NCI-H2107 treated with DMSO at 0.1 percent for 48 hours (cell line): ENCODE results near the gene TIMM44.
"Not testable (repeated sequence)": the region's sequence is repeated elsewhere in the genome, so short reads cannot be mapped to it uniquely, and the experiment has no call there.

Source experiments
- DNase-seq: peaks from one replicate; lab custom pipeline; 2025; ENCODE audit not compliant: unreplicated experiment; lab: John Stamatoyannopoulos, UW

Gene TIMM44

DNA sequence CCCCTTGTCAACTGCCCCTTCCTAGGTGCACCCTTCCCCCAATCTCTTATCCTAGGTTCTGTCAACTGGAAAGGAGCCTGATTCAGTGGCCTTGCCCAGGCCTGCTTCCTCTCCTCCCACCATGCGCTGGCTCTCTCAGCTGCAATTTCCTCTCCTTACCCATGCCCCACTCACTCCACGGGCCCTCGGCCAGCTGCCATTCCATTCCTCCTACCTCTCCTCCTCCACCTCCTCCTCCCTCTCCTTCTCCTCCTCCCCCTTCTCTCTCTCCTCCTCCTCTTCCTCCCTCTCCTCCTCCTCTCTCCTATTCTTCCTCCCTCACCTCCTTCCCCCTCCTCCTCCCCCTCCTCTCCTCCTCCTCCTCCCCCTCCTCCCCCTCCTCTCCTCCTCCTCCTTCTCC is 9.6 kb upstream of the TIMM44 start:
- DNase-seq: no peak

DNA sequence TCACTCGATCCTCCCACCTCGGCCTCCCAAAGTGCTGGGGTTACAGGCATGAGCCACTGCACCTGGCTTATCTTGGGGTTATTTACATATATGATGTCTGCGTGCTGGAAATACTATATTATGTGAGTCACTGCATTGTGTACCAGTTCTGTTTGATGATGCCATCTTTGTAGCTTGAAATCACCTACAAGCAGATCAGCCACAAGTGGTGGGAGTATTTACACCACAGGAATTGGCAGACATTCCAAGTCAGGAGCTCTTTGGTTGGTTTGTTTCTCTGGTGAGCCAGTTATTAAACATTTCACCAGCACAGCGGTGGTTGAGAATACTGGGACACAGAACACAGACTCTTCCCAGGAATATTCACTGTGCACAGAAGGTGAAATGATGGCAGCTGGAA is 4.5 kb upstream of the TIMM44 start:
- no peak for DNase-seq

- peak; percentile 80 for DNase-seq
These were observed 803 bp upstream of the TIMM44 start for GRCh38 chr19:7944177-7944761.

DNA sequence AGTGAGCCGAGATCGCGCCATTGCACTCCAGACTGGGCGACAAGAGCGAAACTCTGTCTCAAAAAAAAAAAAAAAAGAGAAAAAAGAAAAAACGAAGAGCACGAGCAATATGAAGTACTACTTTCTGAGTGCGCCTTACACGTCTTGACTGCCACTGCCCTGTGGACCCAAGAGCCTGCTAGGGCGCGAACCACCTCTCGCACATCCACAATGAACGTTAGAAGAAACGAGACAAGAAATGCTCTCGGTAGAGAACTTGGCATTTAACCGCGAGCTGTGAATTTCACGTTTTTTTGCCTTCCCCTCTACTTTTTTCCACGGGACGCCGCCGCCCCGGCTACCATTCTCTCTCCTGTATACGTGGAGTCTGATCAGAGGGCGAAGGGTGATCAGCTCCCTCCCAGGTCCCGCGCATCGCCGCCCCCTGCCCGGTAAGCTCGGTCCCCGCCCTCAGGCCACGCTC is 454 bp downstream of the TIMM44 start:
- no peak for DNase-seq

GRCh38 chr19:7941895-7942596 is 1.4 kb downstream of the TIMM44 start:
- no peak for DNase-seq

- no peak for DNase-seq
These were observed 2.6 kb downstream of the TIMM44 start for GRCh38 chr19:7940841-7941240.

GRCh38 chr19:7934766-7935165 is 8.7 kb downstream of the TIMM44 start:
- no peak for DNase-seq

DNA sequence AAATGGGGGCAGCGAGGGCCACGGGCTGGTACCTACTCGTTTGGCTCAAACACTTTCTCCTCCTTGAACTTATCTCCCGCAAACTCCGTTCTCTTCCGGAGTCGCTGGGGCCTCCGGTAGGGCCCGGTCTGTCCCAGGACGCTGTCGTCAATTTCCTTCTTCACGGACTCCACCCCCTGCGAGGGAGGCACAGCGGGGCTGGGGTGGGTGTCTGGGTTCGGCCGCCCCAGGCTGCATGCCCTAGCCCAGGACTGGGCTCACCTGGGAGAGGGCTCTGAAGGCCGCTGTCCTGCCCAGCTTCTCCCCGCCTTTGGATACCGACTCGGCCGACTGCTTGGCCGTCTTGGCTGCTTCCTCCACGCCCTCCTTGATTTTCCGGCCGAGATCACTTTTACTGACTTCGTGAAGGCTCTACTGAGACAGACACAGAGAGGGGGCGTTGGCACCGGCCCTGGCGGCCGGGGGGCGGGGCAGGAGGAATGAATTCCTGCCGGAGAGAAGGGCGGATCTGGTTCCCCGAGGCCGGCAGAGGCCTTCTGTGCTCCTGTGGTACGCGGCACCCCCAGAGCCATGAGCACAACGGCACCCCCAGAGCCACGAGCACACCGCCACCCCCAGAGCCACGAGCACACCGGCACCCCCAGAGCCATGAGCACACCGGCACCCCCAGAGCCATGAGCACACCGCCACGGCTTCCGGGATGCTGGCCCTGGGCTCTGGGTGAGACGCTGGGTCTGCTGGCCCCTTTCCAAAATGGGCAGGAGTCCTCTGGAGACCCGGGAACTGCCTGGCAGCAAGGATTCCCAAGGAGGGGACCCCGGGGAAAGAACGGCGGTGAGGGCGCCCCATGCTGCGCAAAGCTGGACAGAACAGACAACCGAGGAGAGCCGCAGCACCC is 9.4 kb downstream of the TIMM44 start:
- no peak for DNase-seq

DNA sequence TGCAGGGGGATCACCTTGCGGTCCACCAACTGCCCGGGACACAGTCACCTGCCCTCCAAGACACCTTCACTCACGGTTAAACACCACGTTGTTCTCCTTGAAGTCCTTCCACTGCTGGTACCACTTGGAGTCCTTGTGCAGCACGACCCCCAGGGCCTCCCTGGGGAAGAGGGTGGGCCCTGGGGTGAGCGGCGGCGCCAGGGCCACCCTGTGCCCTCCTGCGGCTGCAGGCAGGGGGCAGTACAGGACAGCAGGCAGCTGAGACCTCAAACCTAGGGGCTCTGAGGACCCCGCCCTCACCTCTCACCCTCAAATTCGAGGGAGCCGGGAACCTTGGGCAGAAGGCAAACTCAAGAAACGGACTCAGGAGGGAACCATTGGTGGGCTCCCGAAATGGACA is 10.1 kb downstream of the TIMM44 start:
- no peak for DNase-seq

- no peak for DNase-seq
These were observed 10.6 kb downstream of the TIMM44 start for GRCh38 chr19:7932930-7933300.

- no peak for DNase-seq
These were observed 11.1 kb downstream of the TIMM44 start for GRCh38 chr19:7932276-7932929.

GRCh38 chr19:7931221-7932061 is 12.0 kb downstream of the TIMM44 start:
- no peak for DNase-seq

- DNase-seq: no peak
These were observed 12.7 kb downstream of the TIMM44 start for GRCh38 chr19:7930765-7931164.

- not testable (repeated sequence) for DNase-seq
These were observed 13.4 kb downstream of the TIMM44 start for GRCh38 chr19:7930030-7930429.

GRCh38 chr19:7928741-7929701 is 14.4 kb downstream of the TIMM44 start:
- peak; percentile 8 for DNase-seq

- DNase-seq: no peak
These were observed 15.1 kb downstream of the TIMM44 start for GRCh38 chr19:7928334-7928706.

DNA sequence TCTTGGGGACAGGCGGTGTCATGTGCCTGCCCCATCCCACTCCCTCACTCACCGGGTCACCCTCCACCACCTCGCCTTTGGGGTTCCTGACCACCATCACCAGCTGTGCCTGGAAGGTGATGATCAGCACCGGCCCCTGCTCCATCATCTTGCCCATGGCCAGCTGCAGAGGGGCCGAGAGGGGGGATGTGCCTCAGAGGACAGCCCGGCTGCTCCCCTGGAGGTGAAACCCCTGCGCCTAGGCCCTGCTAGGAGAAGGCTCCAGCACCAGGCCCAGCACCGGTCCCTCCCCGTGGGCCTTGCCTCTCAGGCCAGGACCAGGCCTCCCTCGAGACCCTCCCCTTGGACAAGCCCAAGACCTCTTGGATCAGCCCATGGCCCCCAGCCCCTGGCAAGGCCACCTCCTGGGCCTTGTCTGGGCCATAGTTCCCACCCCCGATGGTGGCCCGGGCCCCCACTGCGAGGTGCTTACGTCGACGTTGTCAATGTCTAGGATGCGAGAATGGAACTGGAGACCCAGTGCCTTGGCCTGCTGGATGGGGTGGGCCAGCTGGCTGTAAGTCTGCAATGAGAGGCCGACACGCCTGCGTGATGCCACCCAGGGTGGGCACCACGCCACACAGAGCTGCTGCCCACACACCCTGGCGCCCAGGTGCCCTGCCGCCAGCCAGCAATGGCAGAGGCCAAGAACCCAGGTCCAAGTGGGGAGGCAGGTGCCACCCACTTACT is 15.7 kb downstream of the TIMM44 start:
- DNase-seq: no peak

GRCh38 chr19:7926727-7927604 is 16.5 kb downstream of the TIMM44 start:
- DNase-seq: no peak
